ENCODE measurements around the gene PLAAT3.

GRCh38 chr11:63551091-63551888 is 62.9 kb downstream of the PLAAT3 start:
- no peak for TF ChIP-seq POLR2A (IDR thresholded peaks at IDR 0.05)
- TF ChIP-seq CTCF (IDR thresholded peaks at IDR 0.05), result no peak
- TF ChIP-seq POLR2AphosphoS5 (IDR thresholded peaks at IDR 0.05), result no peak

Measured in suprapubic skin (tissue), 4 donors.